ENCODE data around the gene GPR137C. TPM values are rescaled to one million over a fixed set of nuclear protein-coding genes. Genes with fewer than 3 reads are reported as not detected.

GPR137C gene
- total RNA-seq, 1 experiment from 2014 or later, result 4.3 TPM

DNA sequence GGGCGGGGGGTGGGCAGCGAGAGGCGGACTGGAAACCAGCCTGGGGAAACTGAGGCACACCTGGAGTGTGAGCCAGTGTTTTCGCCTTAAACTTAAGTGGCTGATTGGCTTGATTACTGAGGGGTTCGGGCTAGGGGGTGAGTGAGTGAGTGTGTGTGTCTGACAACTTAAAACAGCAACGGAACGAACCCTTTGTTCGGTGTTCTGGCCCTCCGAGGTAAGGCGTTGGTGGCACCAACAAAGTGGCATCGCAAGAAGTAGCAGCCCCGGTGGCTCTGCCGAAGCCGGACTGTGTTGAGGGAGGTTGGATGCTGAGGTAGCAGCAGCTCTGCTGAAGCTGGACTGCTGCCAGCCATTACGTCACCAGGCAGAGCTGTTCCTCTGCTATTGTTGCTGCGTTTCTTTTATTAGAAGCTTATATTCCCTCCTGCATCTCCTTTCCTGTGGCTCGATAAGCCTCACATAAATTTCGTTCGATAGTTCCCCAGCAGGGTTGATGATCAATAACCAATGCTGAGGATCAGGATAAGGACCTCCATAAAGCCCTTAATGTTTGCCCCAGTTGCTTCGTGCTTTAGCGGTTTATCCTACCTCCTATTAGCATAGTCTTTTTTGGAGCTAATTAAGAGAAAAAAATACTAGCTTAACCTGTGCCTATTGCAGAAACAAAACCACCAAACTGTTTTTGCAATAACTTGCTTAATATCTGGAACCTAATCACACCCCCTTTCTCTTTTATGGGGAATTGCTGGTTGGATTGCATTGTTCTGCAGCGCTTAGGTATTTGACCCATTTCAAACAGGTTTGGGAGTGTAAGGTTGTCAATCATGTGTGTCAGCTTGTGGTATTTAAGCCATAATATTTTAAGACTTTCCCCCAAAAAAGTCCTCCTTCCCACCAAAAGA, 1.3 kb downstream of the GPR137C start:
- Histone ChIP-seq H3K4me1 (ENCODE audit: insufficient read depth, low read length) (0 out of 2 replicates have a peak, but pooled peaks cover 3% of the 10 kb centered on the region), H4K20me1 (ENCODE audit: control insufficient read depth, insufficient read depth, insufficient read length) (no peaks in the 10 kb centered on the region), H3K27ac (ENCODE audit: insufficient read length, low read depth, low read length) (no peak overlapping the region), H3K56ac (ENCODE audit: insufficient read length, low read depth, low read length) (no peak overlapping the region), H3K23me2 (ENCODE audit: insufficient read length, low read depth, low read length, poor library complexity, severe bottlenecking) (peaks cover 6% of the 10 kb centered on the region), H3K79me1 (ENCODE audit: insufficient read depth, low read depth, low read length, poor library complexity, severe bottlenecking) (no peaks in the 10 kb centered on the region), H2AK5ac (ENCODE audit: insufficient read length, low read length) (no peak overlapping the region), H2AFZ (ENCODE audit: low read length) (no peak overlapping the region), H2BK12ac (ENCODE audit: insufficient read length, low read depth, low read length) (no peak overlapping the region), H4K8ac (replicated peaks; ENCODE audit: insufficient read length, low read depth, low read length) (no peak overlapping the region), H4K5ac (ENCODE audit: insufficient read length, low read depth, low read length) (no peak overlapping the region), H3K9me3 (ENCODE audit: control insufficient read depth, low read depth, low read length) (no peaks in the 10 kb centered on the region), H2BK120ac (ENCODE audit: low read depth, low read length, poor library complexity, severe bottlenecking) (no peak overlapping the region), H3K9ac (ENCODE audit: extremely low read depth, insufficient read length, low read length) (peak overlapping the region; percentile 32), H4K91ac (ENCODE audit: insufficient read length, low read depth, low read length) (no peak overlapping the region), H3K27me3 (ENCODE audit: insufficient read depth, low read length) (no peaks in the 10 kb centered on the region), H3K23ac (ENCODE audit: insufficient read length, low read depth, low read length) (no peak overlapping the region), H3K18ac (ENCODE audit: insufficient read length, low read depth, low read length) (no peak overlapping the region), H3T11ph (ENCODE audit: low read length) (no peak overlapping the region), H3K79me2 (ENCODE audit: insufficient read depth, low read length) (no peaks in the 10 kb centered on the region; the same call in 1 of the 2 replicates), H2BK20ac (ENCODE audit: low read depth, low read length, poor library complexity, severe bottlenecking) (no peak overlapping the region), H3K4me2 (ENCODE audit: insufficient read depth, insufficient read length, low read length) (peak overlapping the region; percentile 70), H2BK15ac (ENCODE audit: low read depth, low read length) (no peak overlapping the region), H3K4ac (ENCODE audit: low read depth, low read length) (no peak overlapping the region), H3K14ac (ENCODE audit: insufficient read depth, low read length) (peak overlapping the region; percentile 10; the same call in 1 of the 2 replicates), H2BK5ac (ENCODE audit: insufficient read length, low read length) (no peak overlapping the region)
- H3K4me1 Mint-ChIP-seq, result peaks cover 18 to 21% of the 10 kb centered on the region in 2 experiments
- H3K4me3 Mint-ChIP-seq, result peak overlapping the region; percentile 86 to 97
- peaks cover 3 to 8% (median 5%) of the 10 kb centered on the region in 3 experiments; a peak in 5 of 7 replicates for H3K36me3 Mint-ChIP-seq (ENCODE audit: insufficient read depth in 1 of 3, low read depth in 3 of 3)
- TF ChIP-seq, protein P1, sequence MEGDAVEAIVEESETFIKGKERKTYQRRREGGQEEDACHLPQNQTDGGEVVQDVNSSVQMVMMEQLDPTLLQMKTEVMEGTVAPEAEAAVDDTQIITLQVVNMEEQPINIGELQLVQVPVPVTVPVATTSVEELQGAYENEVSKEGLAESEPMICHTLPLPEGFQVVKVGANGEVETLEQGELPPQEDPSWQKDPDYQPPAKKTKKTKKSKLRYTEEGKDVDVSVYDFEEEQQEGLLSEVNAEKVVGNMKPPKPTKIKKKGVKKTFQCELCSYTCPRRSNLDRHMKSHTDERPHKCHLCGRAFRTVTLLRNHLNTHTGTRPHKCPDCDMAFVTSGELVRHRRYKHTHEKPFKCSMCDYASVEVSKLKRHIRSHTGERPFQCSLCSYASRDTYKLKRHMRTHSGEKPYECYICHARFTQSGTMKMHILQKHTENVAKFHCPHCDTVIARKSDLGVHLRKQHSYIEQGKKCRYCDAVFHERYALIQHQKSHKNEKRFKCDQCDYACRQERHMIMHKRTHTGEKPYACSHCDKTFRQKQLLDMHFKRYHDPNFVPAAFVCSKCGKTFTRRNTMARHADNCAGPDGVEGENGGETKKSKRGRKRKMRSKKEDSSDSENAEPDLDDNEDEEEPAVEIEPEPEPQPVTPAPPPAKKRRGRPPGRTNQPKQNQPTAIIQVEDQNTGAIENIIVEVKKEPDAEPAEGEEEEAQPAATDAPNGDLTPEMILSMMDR (conservative IDR thresholded peaks at IDR 0.05), result no peak; the same call in 2 of the 3 replicates
- H3K27ac Mint-ChIP-seq, result peak overlapping the region in 2 of 3 experiments; percentile 89 to 92; a peak in 4 of 7 replicates
- no CpG with 5 or more reads among the region's 22 CpGs for WGBS (ENCODE audit: extremely low coverage, insufficient read length, low lambda C conversion rate)
- H3K27me3 Mint-ChIP-seq (ENCODE audit: low read depth), result 0 out of 2 replicates have a peak, but pooled peaks cover 1% of the 10 kb centered on the region
- peaks cover 2 to 3% of the 10 kb centered on the region in 2 experiments; a peak in 4 of 5 replicates for H3K9me3 Mint-ChIP-seq
- peak; percentile 56 for DNase-seq

Measured in H9 (cell line).